ENCODE results near the gene PLEK.

PLEK gene

GRCh38 chr2:68426446-68426845 lies 61.4 kb downstream of the PLEK start:
- no peak overlapping the region for H3K4me3 ChIP-seq (replicated peaks; ENCODE audit: insufficient read depth, low read length)

GRCh38 chr2:68426848-68427579 lies 61.9 kb downstream of the PLEK start:
- no peak for TF ChIP-seq REST (IDR thresholded peaks at IDR 0.05; ENCODE audit: insufficient replicate concordance, low read depth)
- no peak; the same call in 1 of the 2 replicates for TF ChIP-seq SPI1 (IDR thresholded peaks at IDR 0.05; ENCODE audit: borderline replicate concordance, low read depth)
- peak; percentile 88 for TF ChIP-seq POLR2AphosphoS5 (IDR thresholded peaks at IDR 0.05; ENCODE audit: low read depth)
- no peak for TF ChIP-seq CTCF (IDR thresholded peaks at IDR 0.05; ENCODE audit: insufficient read depth, low read length)
- TF ChIP-seq GABPA (IDR thresholded peaks at IDR 0.05; ENCODE audit: low read depth): peak; percentile 34
- DNase-seq (ENCODE audit: low read depth in 1 of 2, low spot score in 1 of 2): peak; percentile 86 to 95
- Histone ChIP-seq H3K4me3 (replicated peaks; ENCODE audit: insufficient read depth, low read length) (no peak overlapping the region), H3K27me3 (ENCODE audit: insufficient read depth, poor library complexity, severe bottlenecking) (no peaks in the 10 kb centered on the region), H3K27ac (replicated peaks) (peak overlapping the region; percentile 34)

More at GRCh38 chr2:68426446-68426845, 61.4 kb downstream of the PLEK start:
- no peak for TF ChIP-seq CTCF (IDR thresholded peaks at IDR 0.05; ENCODE audit: insufficient read depth, low read length)
- no peak for TF ChIP-seq REST (IDR thresholded peaks at IDR 0.05; ENCODE audit: insufficient replicate concordance, low read depth)
- TF ChIP-seq SPI1 (IDR thresholded peaks at IDR 0.05; ENCODE audit: borderline replicate concordance, low read depth): no peak
- TF ChIP-seq GABPA (IDR thresholded peaks at IDR 0.05; ENCODE audit: low read depth): no peak
- TF ChIP-seq POLR2AphosphoS5 (IDR thresholded peaks at IDR 0.05; ENCODE audit: low read depth): no peak
- Histone ChIP-seq H3K27me3 (ENCODE audit: insufficient read depth, poor library complexity, severe bottlenecking) (no peaks in the 10 kb centered on the region), H3K27ac (replicated peaks) (peak overlapping the region; percentile 29; the same call in 1 of the 2 replicates)
- no peak for DNase-seq (ENCODE audit: low read depth in 1 of 2, low spot score in 1 of 2)

- no peak for TF ChIP-seq SPI1 (IDR thresholded peaks at IDR 0.05; ENCODE audit: borderline replicate concordance, low read depth)
- no peak for TF ChIP-seq GABPA (IDR thresholded peaks at IDR 0.05; ENCODE audit: low read depth)
- no peak for TF ChIP-seq REST (IDR thresholded peaks at IDR 0.05; ENCODE audit: insufficient replicate concordance, low read depth)
- TF ChIP-seq POLR2AphosphoS5 (IDR thresholded peaks at IDR 0.05; ENCODE audit: low read depth): no peak
- TF ChIP-seq CTCF (IDR thresholded peaks at IDR 0.05; ENCODE audit: insufficient read depth, low read length): no peak
- Histone ChIP-seq H3K4me3 (replicated peaks; ENCODE audit: insufficient read depth, low read length) (no peak overlapping the region), H3K27ac (replicated peaks) (no peak overlapping the region), H3K27me3 (ENCODE audit: insufficient read depth, poor library complexity, severe bottlenecking) (no peaks in the 10 kb centered on the region)
- DNase-seq (ENCODE audit: low read depth in 1 of 2, low spot score in 1 of 2): no peak
These were observed 63.0 kb downstream of the PLEK start for GRCh38 chr2:68428126-68428525.

Data from HL-60 (cell line).